Globus pallidus (tissue), 1 donor: ENCODE results near the gene PGGHG.
"Not testable (repeated sequence)": the region's sequence is repeated elsewhere in the genome, so short reads cannot be mapped to it uniquely, and the experiment has no call there.

ENCODE experiments used
- DNase-seq: peaks from one replicate; pipeline ENCODE4 v3.0.0-alpha.2; 2015; ENCODE audit warnings: low spot score

Gene PGGHG

DNA sequence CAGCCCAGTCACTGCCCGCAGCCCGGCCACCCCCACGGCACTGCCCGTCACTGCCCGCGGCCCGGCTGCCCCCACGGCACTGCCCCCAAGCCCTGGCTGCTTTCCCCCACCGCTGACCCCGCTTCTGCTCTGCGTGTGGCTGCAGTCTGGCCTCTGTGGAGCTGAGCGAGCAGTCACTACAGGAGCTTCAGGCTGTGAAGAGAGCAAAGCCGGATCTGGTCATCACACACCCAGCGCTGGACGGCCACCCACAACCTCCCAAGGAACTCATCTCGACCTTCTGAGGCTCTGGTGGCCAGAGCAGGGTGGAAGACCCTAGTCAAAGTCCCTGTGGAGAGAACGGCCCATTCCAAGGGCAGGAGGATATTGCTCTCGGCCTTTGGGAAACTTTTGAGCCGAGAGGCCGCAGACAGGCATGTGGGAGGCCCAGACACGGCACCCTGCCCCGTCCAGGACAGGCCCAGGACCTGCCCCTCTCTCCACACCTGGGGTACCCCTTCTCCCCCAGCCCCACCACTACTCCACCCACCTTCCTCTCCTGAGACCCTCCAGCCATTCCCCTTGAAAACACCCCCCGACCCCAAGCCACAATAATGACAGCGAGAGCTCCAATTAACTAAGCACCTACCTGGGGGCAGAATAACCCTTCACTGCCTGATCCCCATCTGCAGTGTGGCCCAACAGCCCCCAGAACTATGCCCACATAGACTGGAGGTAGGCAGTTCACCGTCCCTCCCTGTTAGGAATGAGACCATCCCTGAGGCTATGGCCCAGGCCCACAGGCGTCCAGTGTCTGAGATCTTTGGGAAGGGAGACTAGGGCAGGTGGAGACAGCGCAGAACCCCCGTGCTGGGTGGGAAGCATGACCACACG lies 3.7 kb upstream of the PGGHG start:
- DNase-seq = no peak

DNA sequence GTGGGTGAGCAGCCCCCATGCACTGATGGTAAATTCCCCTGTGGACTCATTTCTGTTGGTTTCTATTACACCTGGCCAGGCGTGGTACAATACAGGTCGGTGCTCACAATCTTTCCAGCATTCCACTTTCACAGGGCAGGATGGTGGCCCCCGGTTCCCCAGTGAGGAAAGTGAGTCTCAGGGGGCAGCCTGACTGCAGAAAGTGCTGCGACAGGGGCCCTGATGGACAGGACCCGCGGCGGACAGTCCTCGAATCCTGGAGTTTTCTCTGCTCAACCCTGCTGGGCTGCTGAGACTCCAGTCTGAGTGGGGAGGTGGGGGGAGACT lies 3.1 kb upstream of the PGGHG start:
- DNase-seq = no peak

DNA sequence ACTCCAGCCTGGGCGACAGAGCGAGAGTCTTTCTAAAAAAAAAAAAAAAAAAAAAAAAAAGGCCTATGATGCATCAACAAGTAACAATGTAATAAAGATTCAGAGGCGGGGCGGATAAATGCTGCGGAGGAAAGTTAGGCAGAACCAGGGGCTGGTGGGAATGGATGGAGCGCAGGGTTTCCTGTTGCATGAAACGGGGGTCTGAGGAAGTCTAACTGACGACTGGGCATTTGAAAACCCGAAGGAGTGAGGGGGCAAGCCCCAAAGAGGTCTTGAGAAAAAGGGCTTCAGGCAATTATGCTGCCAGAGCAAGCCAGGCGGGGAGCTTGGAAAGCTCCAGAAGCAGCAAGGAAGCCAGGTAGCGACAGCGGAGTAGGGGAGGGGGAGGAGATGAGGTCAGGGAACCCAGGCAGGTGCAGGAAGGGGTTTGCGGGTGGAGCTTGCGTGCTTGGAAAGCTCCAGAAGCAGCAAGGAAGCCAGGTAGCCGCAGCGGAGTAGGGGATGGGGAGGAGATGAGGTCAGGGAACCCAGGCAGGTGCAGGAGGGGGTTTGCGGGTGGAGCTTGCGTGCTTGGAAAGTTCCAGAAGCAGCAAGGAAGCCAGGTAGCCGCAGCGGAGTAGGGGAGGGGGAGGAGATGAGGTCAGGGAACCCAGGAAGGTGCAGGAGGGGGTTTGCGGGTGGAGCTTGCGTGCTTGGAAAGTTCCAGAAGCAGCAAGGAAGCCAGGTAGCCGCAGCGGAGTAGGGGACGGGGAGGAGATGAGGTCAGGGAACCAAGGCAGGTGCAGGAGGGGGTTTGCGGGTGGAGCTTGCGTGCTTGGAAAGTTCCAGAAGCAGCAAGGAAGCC lies 1.7 kb upstream of the PGGHG start:
- DNase-seq = not testable (repeated sequence)

DNA sequence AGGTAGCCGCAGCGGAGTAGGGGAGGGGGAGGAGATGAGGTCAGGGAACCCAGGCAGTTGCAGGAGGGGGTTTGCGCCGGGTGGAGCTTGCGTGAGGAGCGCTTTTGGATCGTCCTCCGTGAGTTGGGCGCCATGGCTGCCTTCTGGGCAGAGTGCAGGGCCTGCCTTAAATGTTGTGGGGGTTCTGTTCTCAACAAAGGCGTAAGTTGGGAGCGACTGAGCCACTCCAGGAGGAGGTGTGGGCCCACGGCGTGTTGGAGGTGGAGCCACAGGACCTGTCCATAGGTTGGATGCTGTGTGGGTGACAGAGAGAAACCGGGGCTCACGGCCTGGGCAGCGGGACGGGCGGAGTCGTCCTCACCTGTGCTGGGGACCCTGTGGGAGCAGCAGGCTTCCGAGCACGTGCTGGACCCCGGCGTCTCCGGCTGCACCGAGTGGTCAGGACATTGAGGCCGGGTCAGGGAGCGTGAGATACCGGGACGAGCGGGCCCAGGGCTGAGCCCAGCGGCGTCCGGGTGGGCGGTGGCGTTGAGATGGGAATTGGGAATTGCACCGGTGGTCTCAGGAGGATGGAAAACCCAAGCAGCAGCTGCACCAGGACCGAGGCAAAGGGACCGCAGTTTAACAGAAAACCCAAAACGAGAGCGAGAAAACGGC lies 977 bp upstream of the PGGHG start:
- no peak for DNase-seq

DNA sequence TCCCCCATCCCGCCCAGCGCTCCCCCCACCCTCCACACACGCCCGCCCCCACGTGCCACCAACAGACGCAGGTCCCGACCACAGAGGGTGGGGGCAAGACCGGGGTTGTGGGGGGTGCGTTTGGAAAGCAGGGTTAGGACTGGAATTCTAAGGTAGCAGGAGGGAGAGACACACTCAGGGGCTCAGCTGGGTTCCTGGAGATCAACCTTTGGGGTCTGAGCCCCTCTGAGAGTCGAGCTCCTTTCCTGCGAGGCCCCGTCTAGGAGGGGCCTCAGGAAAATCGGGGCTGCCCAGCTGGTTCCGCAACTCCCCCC lies 429 bp downstream of the PGGHG start:
- no peak for DNase-seq

DNA sequence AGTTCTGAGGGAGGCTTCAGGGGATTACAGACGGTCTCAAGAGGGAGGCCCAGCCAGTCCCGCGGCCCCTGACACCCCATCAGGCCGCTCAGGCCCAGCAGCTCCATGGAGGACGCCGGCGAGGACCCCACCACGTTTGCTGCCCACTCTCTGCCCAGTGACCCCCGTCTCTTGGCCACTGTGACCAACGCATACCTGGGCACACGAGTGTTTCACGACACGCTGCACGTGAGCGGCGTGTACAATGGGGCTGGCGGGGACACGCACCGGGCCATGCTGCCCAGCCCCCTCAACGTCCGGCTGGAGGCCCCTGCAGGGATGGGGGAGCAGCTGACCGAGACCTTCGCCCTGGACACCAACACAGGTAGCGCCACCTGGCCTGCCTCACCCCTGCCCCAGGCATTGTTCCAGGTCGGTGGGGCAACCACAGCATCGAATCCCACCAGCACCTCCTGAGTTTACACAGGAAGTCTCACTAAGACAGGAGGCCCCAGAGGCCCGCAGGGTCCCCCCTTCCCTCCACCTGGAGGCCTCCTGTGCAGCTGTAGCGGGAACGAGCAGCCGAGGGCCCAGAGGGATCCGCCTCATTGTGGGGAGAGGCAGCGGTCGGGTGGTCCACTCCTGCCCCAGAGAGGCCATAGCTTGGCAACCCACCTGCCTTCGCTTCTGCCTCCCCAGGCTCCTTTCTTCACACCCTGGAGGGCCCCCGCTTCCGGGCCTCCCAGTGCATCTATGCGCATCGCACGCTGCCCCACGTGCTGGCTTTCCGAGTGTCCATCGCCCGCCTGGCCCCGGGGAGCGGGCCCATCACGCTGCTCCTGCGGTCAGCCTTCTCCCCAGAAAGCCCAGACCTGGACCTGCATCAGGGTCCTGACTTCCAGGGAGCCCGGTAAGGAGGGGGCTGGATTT lies 1.0 kb downstream of the PGGHG start:
- no peak for DNase-seq

DNA sequence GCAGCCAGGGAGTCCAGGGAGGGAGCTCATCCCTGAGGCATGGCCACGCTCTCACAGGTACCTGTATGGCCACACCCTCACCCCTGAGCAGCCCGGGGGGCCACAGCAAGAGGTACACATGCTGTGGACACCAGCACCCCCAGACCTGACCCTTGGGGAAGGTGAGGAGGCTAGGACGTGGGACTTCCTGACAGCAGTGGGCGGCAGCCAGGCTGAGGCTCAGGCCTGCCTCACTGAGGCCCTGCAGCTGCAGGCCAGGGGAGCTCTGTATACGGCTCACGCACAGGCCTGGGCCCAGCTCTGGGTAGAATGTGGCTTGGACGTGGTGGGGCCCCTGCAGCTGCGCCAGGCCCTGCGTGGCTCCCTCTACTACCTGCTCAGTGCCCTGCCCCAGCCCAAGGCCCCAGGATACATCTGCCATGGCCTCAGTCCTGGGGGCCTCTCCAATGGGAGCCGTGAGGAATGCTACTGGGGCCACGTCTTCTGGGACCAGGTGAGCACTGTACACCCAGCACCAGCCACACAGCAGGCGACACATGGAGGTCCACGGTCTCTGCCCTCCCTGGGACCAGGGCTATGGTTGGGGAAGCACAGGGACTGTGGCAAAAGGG lies 1.8 kb downstream of the PGGHG start:
- DNase-seq = no peak

DNA sequence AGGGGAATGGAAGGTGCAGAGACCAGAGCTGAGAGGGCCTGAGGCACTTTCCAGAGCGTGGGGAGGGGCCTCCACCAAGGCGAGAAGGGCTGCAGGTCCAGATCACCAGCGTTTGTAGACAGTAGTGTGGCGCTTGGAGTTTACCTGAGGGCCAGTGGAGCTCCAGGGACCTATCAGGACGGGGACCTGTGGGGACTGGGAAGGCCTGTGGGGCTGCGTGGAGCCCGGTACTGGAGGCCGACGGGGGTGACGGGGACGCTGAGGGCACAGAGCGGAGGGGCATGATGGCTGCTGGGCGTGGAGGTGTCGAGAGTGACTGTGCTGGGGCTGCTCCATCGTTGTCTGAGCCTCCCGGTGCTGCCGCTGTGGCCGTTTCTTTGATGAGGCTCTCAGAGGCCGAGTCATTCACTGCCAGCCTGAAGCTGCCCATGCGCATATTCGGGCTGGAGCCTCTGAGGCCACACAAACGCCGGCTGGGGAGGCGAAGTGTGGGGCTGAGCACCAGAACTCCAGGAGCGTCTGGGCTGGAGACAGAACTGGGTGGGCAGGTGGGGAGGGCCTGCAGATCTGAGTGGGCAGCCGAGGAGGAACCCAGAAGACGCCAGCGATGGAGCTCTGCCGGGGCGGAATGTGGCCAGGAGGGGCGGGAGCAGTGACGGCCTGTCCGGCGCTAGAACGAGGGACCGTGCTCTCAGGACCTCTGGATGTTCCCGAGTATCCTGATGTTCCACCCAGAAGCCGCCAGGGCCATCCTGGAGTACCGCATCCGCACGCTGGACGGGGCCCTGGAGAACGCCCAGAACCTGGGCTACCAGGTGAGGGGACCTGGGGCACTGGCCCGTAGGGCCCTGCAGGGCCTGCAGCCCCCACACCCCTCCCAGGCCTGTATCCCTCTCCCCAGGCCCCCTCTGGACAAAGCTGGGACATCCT lies 2.6 kb downstream of the PGGHG start:
- no peak for DNase-seq

DNA sequence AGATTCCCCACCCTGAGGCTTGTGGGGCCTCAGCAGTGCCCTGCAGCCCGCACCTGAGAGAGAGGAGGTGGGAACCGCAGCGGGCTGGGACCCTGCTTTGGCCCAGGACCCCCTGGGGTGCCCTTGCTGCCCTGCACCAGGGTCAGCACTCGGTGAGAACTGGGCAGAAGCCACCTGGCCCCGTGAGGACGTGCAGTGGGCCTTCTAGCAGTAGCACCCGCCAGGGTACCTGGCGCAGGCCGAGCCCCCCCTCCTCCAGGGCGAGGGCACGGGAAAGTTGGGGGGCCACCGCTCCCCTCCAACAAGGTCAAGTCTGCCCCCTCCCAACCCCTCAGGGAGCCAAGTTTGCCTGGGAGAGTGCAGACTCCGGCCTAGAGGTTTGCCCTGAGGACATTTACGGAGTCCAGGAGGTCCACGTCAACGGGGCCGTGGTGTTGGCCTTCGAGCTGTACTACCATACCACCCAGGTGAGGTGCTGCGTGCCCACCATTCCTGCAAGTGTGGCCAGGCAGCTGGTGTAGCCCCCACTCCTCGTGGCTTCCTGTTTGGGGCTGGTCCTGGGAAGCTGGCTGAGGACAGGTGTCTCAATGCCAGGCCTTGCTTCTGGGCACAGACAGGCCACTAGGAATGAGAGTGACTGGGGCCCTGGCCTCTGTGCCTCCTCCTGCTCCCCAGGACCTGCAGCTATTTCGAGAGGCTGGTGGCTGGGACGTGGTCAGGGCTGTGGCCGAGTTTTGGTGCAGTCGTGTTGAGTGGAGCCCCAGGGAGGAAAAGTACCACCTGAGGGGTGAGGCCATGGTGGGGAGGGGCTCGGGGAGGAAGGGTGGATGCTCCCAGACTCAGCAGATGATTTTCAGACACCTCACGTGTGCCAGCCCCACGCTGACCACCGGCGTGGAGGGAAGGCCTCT lies 3.5 kb downstream of the PGGHG start:
- DNase-seq = no peak

DNA sequence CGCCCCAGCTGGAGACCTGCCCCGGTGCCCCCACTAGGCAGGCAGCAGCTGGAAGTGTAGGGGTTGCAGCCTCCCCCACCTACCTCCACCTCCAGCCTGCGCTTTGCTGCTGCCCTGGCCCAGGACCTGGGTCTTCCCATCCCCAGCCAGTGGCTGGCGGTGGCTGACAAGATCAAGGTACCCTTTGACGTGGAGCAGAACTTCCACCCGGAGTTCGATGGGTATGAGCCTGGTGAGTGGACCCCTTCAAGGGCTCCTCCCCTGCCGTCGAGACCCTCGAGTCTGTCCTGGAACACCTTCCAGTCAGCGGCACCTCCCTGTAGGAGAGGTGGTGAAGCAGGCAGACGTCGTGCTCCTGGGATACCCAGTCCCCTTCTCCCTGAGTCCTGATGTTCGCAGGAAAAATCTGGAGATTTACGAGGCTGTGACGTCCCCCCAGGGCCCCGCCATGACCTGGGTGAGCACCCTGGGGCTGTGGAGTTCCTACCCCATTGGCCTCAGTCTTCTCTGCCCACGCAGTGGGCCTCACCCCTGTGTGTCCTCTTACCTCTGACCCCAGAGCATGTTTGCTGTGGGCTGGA lies 4.4 kb downstream of the PGGHG start:
- DNase-seq = no peak

DNA sequence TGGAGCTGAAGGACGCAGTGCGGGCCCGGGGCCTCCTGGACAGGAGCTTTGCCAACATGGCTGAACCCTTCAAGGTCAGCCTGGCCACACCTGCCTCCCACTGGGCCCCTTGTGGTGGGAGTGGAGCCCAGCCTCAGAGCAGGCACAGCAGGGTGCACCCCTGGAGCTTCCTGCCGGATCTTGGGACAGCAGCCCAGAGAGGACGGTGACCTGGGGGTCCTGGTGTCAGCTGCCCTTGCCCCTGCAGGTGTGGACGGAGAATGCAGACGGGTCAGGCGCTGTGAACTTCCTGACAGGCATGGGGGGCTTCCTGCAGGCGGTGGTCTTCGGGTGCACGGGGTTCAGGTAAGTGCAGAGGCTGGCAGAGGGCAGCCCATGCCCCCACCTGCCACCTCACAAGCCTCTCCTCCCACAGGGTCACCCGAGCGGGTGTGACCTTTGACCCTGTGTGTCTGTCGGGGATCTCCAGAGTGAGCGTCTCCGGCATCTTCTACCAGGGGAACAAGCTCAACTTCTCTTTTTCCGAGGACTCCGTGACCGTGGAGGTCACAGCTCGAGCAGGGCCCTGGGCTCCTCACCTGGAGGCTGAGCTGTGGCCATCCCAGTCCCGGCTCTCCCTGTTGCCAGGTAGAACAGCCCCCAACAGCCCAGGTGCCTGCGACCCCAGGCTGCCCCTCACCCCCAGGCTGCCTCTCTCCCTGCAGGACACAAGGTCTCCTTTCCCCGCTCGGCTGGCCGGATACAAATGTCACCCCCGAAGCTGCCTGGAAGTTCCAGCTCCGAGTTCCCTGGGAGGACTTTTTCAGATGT lies 5.1 kb downstream of the PGGHG start:
- no peak for DNase-seq

DNA sequence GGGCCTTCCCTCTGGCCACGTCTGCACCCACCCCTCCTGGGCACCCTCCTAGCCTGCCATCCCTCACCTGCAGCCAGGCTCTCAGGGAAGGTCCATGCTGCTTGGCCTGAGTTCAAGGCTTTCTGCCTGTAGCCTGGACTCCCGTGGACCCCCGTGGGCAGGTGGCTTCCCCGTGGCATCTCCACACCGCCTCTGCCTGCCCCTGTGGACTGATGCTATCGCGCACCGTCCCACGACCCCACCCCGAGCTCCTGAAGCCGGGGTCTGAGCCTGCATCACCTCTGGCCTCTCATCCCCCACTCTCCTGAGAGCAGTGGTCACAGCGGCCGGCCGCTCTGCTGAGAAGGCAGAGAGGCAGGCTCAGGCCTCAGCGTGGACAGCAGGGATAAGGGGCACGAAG lies 5.9 kb downstream of the PGGHG start:
- no peak for DNase-seq

DNA sequence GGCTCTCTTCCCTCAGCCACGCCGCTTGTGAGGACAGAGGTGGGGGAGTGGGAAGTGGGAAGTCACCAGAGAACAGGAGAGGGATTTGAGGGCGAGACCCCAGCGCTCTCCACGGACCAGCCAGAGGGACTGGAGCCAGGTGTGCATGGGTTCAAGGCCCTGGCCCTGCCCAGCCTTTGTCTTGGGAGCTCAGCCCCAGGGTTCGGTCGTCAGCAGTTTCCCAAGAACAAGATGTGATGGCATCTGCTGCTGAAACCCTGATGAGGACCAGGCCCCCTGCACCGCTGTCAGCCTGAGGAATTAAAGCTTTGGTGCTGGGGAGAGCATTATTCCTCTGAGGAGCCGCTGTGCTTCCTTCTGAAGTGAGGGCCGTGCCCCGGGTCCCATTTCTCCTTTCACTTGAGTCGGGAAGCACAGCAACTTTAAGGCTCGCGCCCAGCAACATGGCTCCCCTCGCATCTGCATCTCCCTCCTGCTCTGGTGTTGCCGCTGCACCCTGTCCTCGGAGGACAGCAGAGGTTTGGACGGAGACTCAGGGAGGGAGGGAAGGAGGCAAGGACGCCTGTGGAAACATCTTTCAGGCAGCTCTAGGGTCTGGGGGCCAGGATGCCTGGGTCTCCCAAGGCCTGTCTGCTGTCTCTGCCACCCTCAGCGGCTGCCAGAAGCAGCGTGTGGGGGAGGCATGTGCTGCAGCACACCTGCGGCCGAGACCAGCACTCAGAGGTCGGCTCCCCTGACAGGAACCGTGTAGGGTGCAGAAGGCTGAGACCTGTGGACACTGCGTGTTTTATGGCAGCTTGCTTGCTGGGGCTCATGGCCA lies 6.6 kb downstream of the PGGHG start:
- DNase-seq = no peak

DNA sequence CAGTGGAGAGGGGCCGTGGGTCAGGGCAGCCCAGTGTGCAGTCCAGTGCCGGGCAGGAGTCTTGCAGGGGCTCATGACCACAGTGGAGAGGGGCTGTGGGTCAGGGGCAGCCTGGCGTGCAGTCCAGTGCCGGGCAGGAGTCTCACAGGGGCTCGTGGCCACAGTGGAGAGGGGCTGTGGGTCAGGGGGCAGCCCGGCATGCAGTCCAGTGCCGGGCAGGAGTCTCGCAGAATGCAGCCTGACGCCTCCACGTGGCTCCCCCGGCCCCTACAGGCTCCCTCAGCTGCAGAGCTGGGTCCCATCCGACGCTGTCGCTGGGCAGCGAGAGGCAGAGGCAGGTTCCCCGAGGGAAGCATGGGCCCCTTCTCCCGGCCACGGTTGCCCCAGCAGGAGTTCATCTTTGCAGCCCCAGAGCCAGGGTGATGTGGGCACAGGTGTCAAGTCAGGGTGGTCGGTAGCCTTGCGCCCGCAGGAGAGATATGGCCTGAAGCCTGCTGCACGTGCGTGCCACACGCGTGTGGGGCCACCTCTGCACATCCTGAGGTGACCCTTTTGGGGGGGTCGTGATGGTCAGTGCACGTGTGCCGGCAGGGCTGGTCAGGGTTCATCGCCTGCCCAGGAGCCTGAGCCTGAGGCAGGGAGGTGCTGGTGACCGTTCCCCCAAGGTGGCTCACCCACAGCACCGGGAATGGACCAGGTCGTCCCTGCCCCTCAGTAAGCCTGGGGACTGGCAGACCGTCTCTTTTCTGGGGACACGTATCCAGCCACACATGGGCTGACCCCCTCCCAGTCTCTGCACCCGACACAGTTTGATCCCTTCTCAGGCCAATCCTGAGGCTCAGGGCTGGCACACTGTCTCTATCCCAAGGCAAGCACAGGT lies 7.5 kb downstream of the PGGHG start:
- DNase-seq = no peak

DNA sequence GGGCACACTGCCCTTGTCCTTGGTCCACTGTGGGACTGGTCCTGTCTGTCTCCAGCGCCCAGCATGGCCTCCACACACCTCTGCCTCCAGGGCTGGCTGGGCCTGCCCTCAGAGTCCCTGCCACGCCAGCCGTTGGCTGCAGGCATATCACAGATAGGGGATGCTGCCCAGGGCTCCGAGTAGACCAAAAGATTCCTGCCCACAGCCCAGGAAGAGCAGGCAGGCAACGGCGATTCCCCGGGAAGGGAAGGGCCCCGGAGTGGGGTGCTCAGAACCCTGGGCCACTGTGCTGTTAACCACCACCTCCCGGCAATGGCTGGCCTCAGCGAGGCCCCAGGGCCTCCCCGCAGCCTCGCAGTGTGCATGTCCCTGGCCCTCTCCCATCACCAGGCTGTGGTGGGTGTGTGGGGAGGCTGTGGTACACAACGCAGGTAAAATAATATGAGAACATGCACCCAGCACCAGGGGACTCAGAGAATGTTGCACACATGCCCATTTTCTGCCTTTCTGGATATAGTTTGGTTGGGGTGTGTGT lies 8.2 kb downstream of the PGGHG start:
- DNase-seq = no peak
